K562 treated with DMSO at 1 percent for 48 hours (cell line): ENCODE data around the gene C1orf116. TPM values are rescaled to one million over a fixed set of nuclear protein-coding genes. Genes with fewer than 3 reads are reported as not detected.

Experiments used
- total RNA-seq: library from RNA; unstranded; fragments of 300-600 nt; gene quantifications from 2 replicates; pipeline ENCODE4 v1.2.3, GENCODE V29; 2022; ENCODE audit warnings: low replicate concordance; ENCODE audit errors: extremely low read depth

Gene C1orf116
- not detected in 2 replicates for total RNA-seq

DNA sequence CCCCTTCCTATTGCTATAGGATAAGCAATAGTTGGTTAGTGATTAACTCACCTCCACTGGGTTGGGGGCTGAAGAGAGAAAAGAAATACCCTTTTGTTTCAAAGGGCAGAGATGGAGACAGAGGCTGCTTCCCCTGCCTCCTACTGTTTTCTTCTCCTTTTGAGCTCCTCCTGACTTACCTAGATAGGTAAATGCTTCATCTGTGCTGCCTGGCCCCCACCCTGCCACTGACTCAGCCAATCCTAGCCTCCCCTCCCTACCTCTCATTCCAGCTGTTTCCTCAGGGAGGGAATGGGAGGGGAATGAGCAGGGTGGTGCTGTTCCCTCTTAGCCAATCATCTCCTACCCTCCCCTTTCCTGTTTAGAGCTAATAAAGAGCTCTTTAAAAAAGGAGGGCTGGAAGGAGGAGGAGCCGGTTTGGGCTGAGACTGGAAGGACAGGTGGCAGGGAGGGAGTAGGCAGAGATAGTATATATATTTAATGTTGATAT, at the start of gene C1orf116:
Gene C1orf116 (minus strand): TSS at position 229 of the 490 bp plus-strand sequence. CDS start 5,158 bp downstream, outside the sequence.

DNA sequence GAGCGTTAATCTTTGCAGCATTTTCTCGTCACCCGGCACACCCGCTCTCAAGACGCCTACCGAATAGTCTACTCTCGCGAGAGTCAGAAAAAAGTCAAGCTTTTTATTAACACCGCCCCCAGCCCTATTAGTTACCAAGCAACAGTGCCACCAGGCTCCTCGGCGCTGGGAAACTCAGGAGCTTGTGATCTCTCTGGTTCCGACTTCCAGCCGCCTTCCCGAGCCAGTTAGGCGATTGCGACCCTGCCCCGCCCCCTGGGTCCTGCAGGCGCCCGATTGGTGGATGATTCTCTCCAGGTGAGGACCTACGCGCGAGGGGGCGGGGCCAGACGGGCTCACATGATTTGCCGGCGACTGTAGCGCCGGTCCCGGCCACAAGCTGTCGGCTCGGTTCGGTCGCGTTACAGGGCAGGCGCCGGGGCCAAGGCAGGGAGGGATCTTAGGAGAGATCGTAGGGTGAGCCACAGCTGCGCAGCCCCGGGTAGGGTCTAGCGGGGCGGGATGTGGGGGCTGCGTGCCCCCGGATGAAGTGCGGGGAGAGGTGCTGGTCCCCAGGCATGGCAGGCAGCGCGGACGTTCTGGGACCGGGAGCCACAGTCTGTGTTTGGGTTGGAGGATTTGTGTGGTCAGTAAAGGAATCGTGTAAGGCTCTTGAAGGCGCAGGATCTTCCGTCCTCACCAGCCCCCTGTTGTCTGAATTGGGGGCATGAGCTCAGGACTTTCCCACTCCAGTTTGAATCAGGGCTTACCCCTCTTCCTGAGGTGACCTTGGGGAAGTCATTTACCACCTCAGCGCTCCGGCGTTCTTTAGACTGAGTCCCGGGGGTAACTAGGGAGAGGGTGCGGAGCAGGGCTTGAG, 20.6 kb upstream of the C1orf116 start, which contains the start of gene PFKFB2:
Gene PFKFB2 (plus strand): TSS at position 365 of the 859 bp plus-strand sequence. CDS start 1,443 bp downstream, outside the sequence.

DNA sequence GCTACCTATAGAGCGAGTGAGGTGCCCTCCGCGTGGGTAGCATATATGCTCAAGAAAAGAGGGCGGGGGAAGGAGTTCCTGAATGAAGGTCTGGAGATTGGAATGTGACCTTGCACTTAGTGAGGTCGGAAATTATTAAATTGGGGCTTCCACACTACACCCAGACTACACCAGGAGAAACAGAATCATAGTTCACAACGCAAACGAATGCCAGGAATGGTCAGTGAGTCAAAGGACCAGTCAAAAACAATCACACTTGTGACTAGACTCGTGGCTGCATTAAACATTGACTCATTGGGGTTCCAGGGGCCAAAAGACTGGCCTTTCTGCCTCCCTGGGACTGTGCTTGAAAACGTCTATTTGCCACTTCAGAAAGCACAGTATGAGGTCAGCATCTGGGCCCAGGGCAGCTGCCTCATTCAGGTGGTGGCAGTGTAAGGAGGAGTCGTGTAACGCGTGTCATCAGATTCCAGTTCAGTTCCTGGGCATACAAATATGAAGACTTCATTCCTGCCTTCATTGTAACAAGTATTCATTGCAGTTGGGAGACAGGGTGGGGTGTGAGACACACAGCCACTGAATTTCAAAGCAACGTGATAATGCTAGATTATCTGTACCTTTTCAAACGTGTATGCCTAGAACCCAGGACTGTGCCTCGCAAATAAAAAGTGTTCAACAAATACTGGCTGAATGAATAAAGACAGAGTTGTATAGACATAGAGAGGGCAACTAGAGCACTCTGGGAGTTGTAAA, 18.8 kb upstream of the C1orf116 start, which contains the start of gene YOD1:
Gene YOD1 (minus strand): TSS at position 18 of the 753 bp plus-strand sequence. CDS start 178 bp downstream, outside the sequence.

DNA sequence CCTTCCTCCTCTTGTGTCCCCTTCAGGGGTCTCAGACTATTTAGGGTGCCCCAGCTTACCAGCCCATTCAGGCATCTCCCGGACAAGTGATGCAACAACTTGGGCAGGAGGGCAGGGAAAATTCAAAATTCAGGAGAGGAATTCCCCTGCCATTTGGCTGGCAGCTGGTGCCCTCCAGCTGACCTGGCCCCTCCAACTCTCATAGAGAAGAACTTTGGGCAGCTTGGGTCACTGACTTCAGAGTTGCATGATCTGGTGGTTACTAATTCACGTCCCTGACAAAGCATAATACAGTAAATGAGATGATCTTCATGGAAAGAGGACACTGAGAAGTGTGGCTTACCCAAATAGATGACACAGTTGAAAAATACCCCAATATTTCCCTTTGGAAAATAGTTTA, 62.1 kb downstream of the C1orf116 start, which contains the start of gene FCAMR:
Gene FCAMR (minus strand): TSS at position 15 of the 400 bp plus-strand sequence. CDS start 335 bp downstream, outside the sequence.

Other genes with a start within 250 kb of the C1orf116 start
- not detected in 2 replicates for gene IL20, start 167.1 kb downstream of the C1orf116 start, total RNA-seq
- gene IL24, start 135.3 kb downstream of the C1orf116 start, total RNA-seq: not detected in 2 replicates
- gene FCMR, start 110.8 kb downstream of the C1orf116 start, total RNA-seq: not detected in 2 replicates
- not detected in 2 replicates for gene PIGR, start 86.3 kb downstream of the C1orf116 start, total RNA-seq
- not detected in 2 replicates for gene FCAMR, start 62.3 kb downstream of the C1orf116 start, total RNA-seq
- not detected in 2 replicates for gene YOD1, start 18.5 kb upstream of the C1orf116 start, total RNA-seq
- not detected in 2 replicates for gene PFKFB2, start 20.5 kb upstream of the C1orf116 start, total RNA-seq
- not detected in 2 replicates for gene C4BPB, start 56.1 kb upstream of the C1orf116 start, total RNA-seq
- not detected in 2 replicates for gene C4BPA, start 71.5 kb upstream of the C1orf116 start, total RNA-seq